Liver (tissue), 9 donors: ENCODE data around the gene GPRIN3. TPM values are rescaled to one million over a fixed set of nuclear protein-coding genes. Genes with fewer than 3 reads are reported as not detected.

ENCODE experiments used
- DNase-seq: peaks from one replicate; pipeline ENCODE4 v3.0.0-alpha.2; 2017; ENCODE audit warnings: low spot score
- H3K27ac ChIP-seq, 2 donors: one replicate each; pipeline ENCODE4 v1.7.0; 2013; ENCODE audit warnings: inconsistent platforms in 2 of 2, low read length in 2 of 2, control low read depth in 1 of 2, low read depth in 1 of 2, mild to moderate bottlenecking in 1 of 2
- H3K27me3 ChIP-seq, 4 donors: one replicate each; pipeline versions ENCODE4 v1.6.1 to v1.7.0; 2013; ENCODE audit warnings: low read length in 3 of 4, inconsistent platforms in 1 of 4, mild to moderate bottlenecking in 1 of 4, moderate library complexity in 1 of 4; ENCODE audit not compliant: control insufficient read depth in 4 of 4, insufficient read depth in 4 of 4
- H3K36me3 ChIP-seq, 4 donors: one replicate each; pipeline versions ENCODE4 v1.6.1 to v1.7.0; 2013; ENCODE audit warnings: low read length in 3 of 4, mild to moderate bottlenecking in 3 of 4, low read depth in 1 of 4, moderate library complexity in 1 of 4; ENCODE audit not compliant: control insufficient read depth in 4 of 4, insufficient read depth in 3 of 4
- H3K4me1 ChIP-seq, 4 donors: one replicate each; pipeline versions ENCODE4 v1.6.1 to v1.7.0; 2013; ENCODE audit warnings: low read length in 3 of 4, mild to moderate bottlenecking in 3 of 4, moderate library complexity in 1 of 4; ENCODE audit not compliant: control insufficient read depth in 4 of 4, insufficient read depth in 4 of 4
- H3K4me3 ChIP-seq, 3 donors: one replicate each; pipeline versions ENCODE4 v1.6.1 to v1.7.0; 2013; ENCODE audit warnings: low read length in 3 of 3, control low read depth in 1 of 3, low read depth in 1 of 3, mild to moderate bottlenecking in 1 of 3
- H3K9ac ChIP-seq, 2 donors: one replicate each; pipeline ENCODE4 v1.7.0; 2013; ENCODE audit warnings: low read length in 2 of 2, mild to moderate bottlenecking in 2 of 2, moderate library complexity in 2 of 2, control low read depth in 1 of 2, low read depth in 1 of 2
- H3K9me3 ChIP-seq, 4 donors: one replicate each; pipeline versions ENCODE4 v1.6.1 to v1.7.0; 2013; ENCODE audit warnings: low read length in 3 of 4; ENCODE audit not compliant: control insufficient read depth in 4 of 4
- CTCF ChIP-seq: fragments of 150-350 bp; IDR thresholded peaks from 2 replicates; pipeline ENCODE4 v1.5.1; 2017; ENCODE audit warnings: improper control_type of control experiment, low read depth, low read length; ENCODE audit not compliant: missing input control
- EGR1 ChIP-seq, 2 donors: IDR thresholded peaks; 2 replicates each; pipeline ENCODE4 v1.6.1; 2016 to 2018; ENCODE audit warnings: antibody characterized with exemption in 2 of 2, low read depth in 2 of 2
- FOXA1 ChIP-seq: IDR thresholded peaks from 2 replicates; pipeline ENCODE4 v1.6.1; 2016; ENCODE audit warnings: antibody characterized with exemption
- FOXA2 ChIP-seq: IDR thresholded peaks from 2 replicates; pipeline ENCODE4 v1.6.1; 2016; ENCODE audit warnings: antibody characterized with exemption
- GABPA ChIP-seq, 2 donors: IDR thresholded peaks in 1 of 2; conservative IDR thresholded peaks in 1 of 2; 2 replicates each; pipeline ENCODE4 v1.6.1; 2016; ENCODE audit warnings: antibody characterized with exemption in 2 of 2, mild to moderate bottlenecking in 1 of 2, moderate library complexity in 1 of 2
- HNF4A ChIP-seq, 2 donors: conservative IDR thresholded peaks; 2 replicates each; pipeline ENCODE4 v1.6.1; 2016; ENCODE audit warnings: antibody characterized with exemption in 2 of 2, mild to moderate bottlenecking in 2 of 2
- HNF4G ChIP-seq: IDR thresholded peaks from 2 replicates; pipeline ENCODE4 v1.6.1; 2016; ENCODE audit warnings: antibody characterized with exemption
- JUND ChIP-seq, 2 donors: IDR thresholded peaks; 2 replicates each; pipeline ENCODE4 v1.6.1; 2016; ENCODE audit warnings: antibody characterized with exemption in 2 of 2
- MAX ChIP-seq: IDR thresholded peaks from 2 replicates; pipeline ENCODE4 v1.6.1; 2016; ENCODE audit warnings: antibody characterized with exemption
- NR2F2 ChIP-seq: IDR thresholded peaks from 2 replicates; pipeline ENCODE4 v1.6.1; 2016; ENCODE audit warnings: antibody characterized with exemption
- RAD21 ChIP-seq, 2 donors: IDR thresholded peaks; 2 replicates each; pipeline ENCODE4 v1.6.1; 2016; ENCODE audit warnings: antibody characterized with exemption in 2 of 2, mild to moderate bottlenecking in 2 of 2
- REST ChIP-seq: IDR thresholded peaks from 2 replicates; pipeline ENCODE4 v1.6.1; 2016; ENCODE audit warnings: antibody characterized with exemption, mild to moderate bottlenecking
- RXRA ChIP-seq, 2 donors: IDR thresholded peaks; 2 replicates each; pipeline ENCODE4 v1.6.1; 2017 to 2018; ENCODE audit warnings: antibody characterized with exemption in 2 of 2, mild to moderate bottlenecking in 1 of 2
- SP1 ChIP-seq: IDR thresholded peaks from 2 replicates; pipeline ENCODE4 v1.6.1; 2018; ENCODE audit warnings: antibody characterized with exemption, mild to moderate bottlenecking
- TAF1 ChIP-seq: conservative IDR thresholded peaks from 2 replicates; pipeline ENCODE4 v1.6.1; 2016; ENCODE audit warnings: antibody characterized with exemption, mild to moderate bottlenecking
- YY1 ChIP-seq: IDR thresholded peaks from 2 replicates; pipeline ENCODE4 v1.6.1; 2016; ENCODE audit warnings: antibody characterized with exemption, mild to moderate bottlenecking
- WGBS: extraction: QIAGEN DNeasy Blood & Tissue Kit; methylation state at CpG from one replicate; pipeline ENCODE4 v1.1.7; 2013; 5-methylcytosine and 5-hydroxymethylcytosine counted together
- polyA plus RNA-seq, 2 donors: library from polyadenylated mRNA; stranded (reverse) in 1 of 2; unstranded in 1 of 2; fragments of 200-250 nt in 1 of 2; fragments of >200 nt in 1 of 2; fragmentation: Nextera tagmentation in 1 of 2; extraction: Ambion mirVana in 1 of 2; gene quantifications; one replicate each; pipeline versions ENCODE4 v1.2.1 to v1.2.3, GENCODE V29; 2013 to 2015
- total RNA-seq, 2 donors: library from RNA; depleted of rRNA; stranded (reverse); fragments of >200 nt; gene quantifications; one replicate each; pipeline ENCODE4 v1.2.3, GENCODE V29; 2014
- TF ChIP-seq, protein P1 (sequence below): IDR thresholded peaks from 2 replicates; pipeline ENCODE4 v1.6.1; 2016; ENCODE audit warnings: antibody characterized with exemption
- TF ChIP-seq, protein P2 (sequence below): IDR thresholded peaks from 2 replicates; pipeline ENCODE4 v1.6.1; 2016; ENCODE audit warnings: antibody characterized with exemption
- donor health status: healthy.
- donor health status: healthy.
- donor health status: healthy.
- donor health status: healthy.
- donor health status: healthy.

Gene GPRIN3
- total and polyA plus RNA-seq, 4 donors = 0.25 to 1.5 (median 0.95) TPM

DNA sequence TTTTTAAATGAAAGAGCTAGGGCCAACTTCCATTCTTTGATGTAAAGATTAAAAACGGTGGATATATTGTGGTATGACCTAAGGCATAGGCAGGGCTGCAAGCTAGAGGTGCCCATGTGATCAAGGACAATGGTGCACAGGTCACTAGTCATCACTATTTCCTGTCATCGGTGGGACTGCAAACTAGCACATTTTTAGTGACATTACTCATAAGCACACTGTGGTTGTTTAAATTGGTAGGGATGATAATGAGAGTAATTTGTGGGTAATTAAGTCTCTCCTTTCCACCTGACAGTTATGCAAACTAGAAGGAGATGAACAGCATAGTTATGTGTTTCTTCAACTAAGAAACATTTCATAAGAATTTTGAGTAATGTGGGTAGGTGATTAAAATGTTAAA, 85.4 kb downstream of the GPRIN3 start:
- no peak for TF ChIP-seq HNF4A (conservative IDR thresholded peaks at IDR 0.05)
- TF ChIP-seq FOXA2 = no peak
- no peak for TF ChIP-seq GABPA (IDR thresholded peaks at IDR 0.05 in 1 of 2, conservative IDR thresholded peaks at IDR 0.05 in 1 of 2)
- no peak for TF ChIP-seq REST
- TF ChIP-seq NR2F2 = no peak
- WGBS = 43% methylated on average over 2 of the region's 2 CpGs
- DNase-seq = no peak
- Histone ChIP-seq H3K4me3 (no peak overlapping the region), H3K4me1 (no peaks in the 10 kb centered on the region), H3K27ac (no peak overlapping the region), H3K36me3 (no peaks in the 10 kb centered on the region), H3K27me3 (no peaks in the 10 kb centered on the region), H3K9me3 (no peaks in the 10 kb centered on the region), H3K9ac (no peak overlapping the region)

DNA sequence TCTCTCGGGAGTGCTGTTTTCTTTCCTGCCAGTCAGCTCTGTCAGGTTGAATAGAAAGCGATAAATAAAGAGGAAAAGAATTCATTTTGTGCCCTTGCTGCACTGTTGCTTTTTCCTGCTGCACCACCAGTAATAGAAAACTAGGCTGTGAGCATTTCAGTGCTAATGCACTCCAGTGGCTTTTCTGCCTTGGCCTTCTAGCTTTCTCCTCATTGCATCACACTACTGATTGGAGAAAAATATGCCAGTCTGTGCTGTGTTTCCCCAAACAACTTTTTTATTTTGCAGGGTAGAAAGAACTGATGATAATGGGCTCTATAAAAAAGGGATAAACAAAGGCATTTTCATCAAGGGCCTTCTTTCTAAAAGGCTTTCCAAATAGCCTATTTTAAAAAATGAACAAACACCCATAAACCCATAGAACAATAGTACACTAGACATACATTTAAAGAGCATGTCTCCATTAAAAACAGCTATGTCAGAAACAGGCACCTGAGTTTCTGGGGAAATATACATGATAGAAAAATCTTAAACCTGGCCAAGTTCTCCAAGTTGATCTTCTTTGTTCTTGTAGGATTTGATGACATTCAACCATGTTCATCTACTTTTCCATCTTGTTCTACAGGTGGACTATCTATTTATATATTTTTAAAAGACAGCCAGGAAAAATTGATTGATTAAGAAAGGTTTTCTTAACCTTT, 86.3 kb downstream of the GPRIN3 start:
- Histone ChIP-seq H3K9ac (no peak overlapping the region), H3K4me1 (no peaks in the 10 kb centered on the region), H3K4me3 (no peak overlapping the region), H3K36me3 (no peaks in the 10 kb centered on the region), H3K9me3 (no peaks in the 10 kb centered on the region), H3K27ac (no peak overlapping the region), H3K27me3 (no peaks in the 10 kb centered on the region)
- 87% methylated on average over 2 of the region's 2 CpGs for WGBS
- DNase-seq = no peak
- no peak for TF ChIP-seq NR2F2
- no peak for TF ChIP-seq CTCF
- TF ChIP-seq FOXA2 = no peak
- TF ChIP-seq MAX = no peak
- no peak for TF ChIP-seq TAF1
- TF ChIP-seq GABPA (IDR thresholded peaks at IDR 0.05 in 1 of 2, conservative IDR thresholded peaks at IDR 0.05 in 1 of 2) = no peak
- TF ChIP-seq HNF4A (conservative IDR thresholded peaks at IDR 0.05) = no peak
- TF ChIP-seq SP1 = no peak
- no peak for TF ChIP-seq REST
- no peak for TF ChIP-seq EGR1 (IDR thresholded peaks at IDR 0.05; ENCODE audit: low read depth in 2 of 2)
- TF ChIP-seq RXRA (IDR thresholded peaks at IDR 0.05) = no peak
- TF ChIP-seq JUND (IDR thresholded peaks at IDR 0.05) = no peak
- no peak for TF ChIP-seq FOXA1
- TF ChIP-seq RAD21 (IDR thresholded peaks at IDR 0.05) = no peak
- TF ChIP-seq YY1 = no peak
- TF ChIP-seq, protein P1, sequence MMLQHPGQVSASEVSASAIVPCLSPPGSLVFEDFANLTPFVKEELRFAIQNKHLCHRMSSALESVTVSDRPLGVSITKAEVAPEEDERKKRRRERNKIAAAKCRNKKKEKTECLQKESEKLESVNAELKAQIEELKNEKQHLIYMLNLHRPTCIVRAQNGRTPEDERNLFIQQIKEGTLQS = no peak
- TF ChIP-seq, protein P2, sequence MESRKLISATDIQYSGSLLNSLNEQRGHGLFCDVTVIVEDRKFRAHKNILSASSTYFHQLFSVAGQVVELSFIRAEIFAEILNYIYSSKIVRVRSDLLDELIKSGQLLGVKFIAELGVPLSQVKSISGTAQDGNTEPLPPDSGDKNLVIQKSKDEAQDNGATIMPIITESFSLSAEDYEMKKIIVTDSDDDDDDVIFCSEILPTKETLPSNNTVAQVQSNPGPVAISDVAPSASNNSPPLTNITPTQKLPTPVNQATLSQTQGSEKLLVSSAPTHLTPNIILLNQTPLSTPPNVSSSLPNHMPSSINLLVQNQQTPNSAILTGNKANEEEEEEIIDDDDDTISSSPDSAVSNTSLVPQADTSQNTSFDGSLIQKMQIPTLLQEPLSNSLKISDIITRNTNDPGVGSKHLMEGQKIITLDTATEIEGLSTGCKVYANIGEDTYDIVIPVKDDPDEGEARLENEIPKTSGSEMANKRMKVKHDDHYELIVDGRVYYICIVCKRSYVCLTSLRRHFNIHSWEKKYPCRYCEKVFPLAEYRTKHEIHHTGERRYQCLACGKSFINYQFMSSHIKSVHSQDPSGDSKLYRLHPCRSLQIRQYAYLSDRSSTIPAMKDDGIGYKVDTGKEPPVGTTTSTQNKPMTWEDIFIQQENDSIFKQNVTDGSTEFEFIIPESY = no peak
- TF ChIP-seq HNF4G = no peak
